Ovary (tissue), 9 donors: ENCODE measurements around the gene FAM83E. TPM values are rescaled to one million over a fixed set of nuclear protein-coding genes. Genes with fewer than 3 reads are reported as not detected.

Source experiments
- DNase-seq, 5 donors: peaks; one replicate each; pipeline ENCODE4 v3.0.0-alpha.2; 2019 to 2020
- H3K27ac ChIP-seq, 2 donors: fragments of 200-600 bp; one replicate each; pipeline versions ENCODE4 v1.5.1 to v1.8.0; 2019 to 2022
- H3K27me3 ChIP-seq: fragments of 200-600 bp; one replicate; pipeline ENCODE4 v1.8.0; 2022
- H3K36me3 ChIP-seq: fragments of 200-600 bp; sonication (generic); one replicate; pipeline ENCODE4 v1.5.1; 2019
- H3K4me1 ChIP-seq: one replicate; pipeline ENCODE4 v1.8.1; 2013; ENCODE audit warnings: mild to moderate bottlenecking, moderate library complexity; ENCODE audit not compliant: insufficient read depth
- H3K4me3 ChIP-seq: fragments of 200-600 bp; sonication (generic); one replicate; pipeline ENCODE4 v1.5.1; 2017
- H3K9me3 ChIP-seq, 2 donors: fragments of 200-600 bp in 1 of 2; sonication (generic) in 1 of 2; one replicate each; pipeline versions ENCODE4 v1.5.1 to v1.8.1; 2013 to 2019; ENCODE audit warnings: mild to moderate bottlenecking in 1 of 2, moderate library complexity in 1 of 2
- EP300 ChIP-seq: sonication (generic); formaldehyde crosslinking; IDR thresholded peaks from one replicate; pipeline ENCODE4 v1.6.1; 2017; ENCODE audit warnings: antibody characterized with exemption
- POLR2A ChIP-seq: fragments of 450-650 bp; IDR thresholded peaks from one replicate; pipeline ENCODE4 v1.6.1; 2017; ENCODE audit warnings: antibody characterized with exemption, mild to moderate bottlenecking, moderate library complexity
- WGBS, 3 donors: extraction: QIAGEN DNeasy Blood & Tissue Kit in 1 of 3; methylation state at CpG; one replicate each; pipeline versions ENCODE4 v1.1.5 to v1.1.7; 2013 to 2017; 5-methylcytosine and 5-hydroxymethylcytosine counted together
- intact Hi-C, 4 donors: fragments of 100-400 bp; cut with DNase I; formaldehyde crosslinking; loops; one replicate each; pipeline versions ENCODE4 v1.11.0 to v1.15.1; 2022 to 2023
- polyA plus RNA-seq, 2 donors: library from polyadenylated mRNA; stranded (reverse); fragments of 200-250 nt in 1 of 2; fragments of 350-450 nt in 1 of 2; fragmentation: Illumina TruSeq in 1 of 2; extraction: RNeasy Lipid Tissue Mini Kit (QIAGEN cat#74804) in 1 of 2; gene quantifications; one replicate each; pipeline ENCODE4 v1.2.3, GENCODE V29; 2013 to 2014
- total RNA-seq, 7 donors: library from RNA; depleted of rRNA in 2 of 7; stranded (reverse); fragments of >200 nt in 2 of 7; fragmentation: NEBNext Ultra II Directional in 3 of 7; extraction: Animal tissue kit (Norgen Biotek cat#: 25700) in 3 of 7; gene quantifications; one replicate each; pipeline versions ENCODE4 v1.1.0 to v1.2.4, GENCODE V29; 2016 to 2023
- TF ChIP-seq, protein P1 (sequence below), 3 donors: fragments of 450-650 bp in 2 of 3; fragments of 200-600 bp in 1 of 3; IDR thresholded peaks; one replicate each; pipeline versions ENCODE4 v1.5.1 to v1.8.0; 2016 to 2022; ENCODE audit warnings: antibody characterized with exemption in 3 of 3, mild to moderate bottlenecking in 1 of 3
- donor health status: DM: no; HTN: no; CAD: no; lungs with moderate emphysema.
- donor health status: DM: no; HTN: no; CAD: no.
- donor health status: Bipolar disorder and iron deficiency.
- donor health status: DM: yes; HTN: yes; CAD: no.
- donor health status: DM: no; HTN: no; CAD: no.
- donor health status: DM: yes; HTN: yes; CAD: no.

Gene FAM83E
- total and polyA plus RNA-seq, 9 donors, result 0.16 to 6.9 (median 1.5) TPM; not detected in 3

DNA sequence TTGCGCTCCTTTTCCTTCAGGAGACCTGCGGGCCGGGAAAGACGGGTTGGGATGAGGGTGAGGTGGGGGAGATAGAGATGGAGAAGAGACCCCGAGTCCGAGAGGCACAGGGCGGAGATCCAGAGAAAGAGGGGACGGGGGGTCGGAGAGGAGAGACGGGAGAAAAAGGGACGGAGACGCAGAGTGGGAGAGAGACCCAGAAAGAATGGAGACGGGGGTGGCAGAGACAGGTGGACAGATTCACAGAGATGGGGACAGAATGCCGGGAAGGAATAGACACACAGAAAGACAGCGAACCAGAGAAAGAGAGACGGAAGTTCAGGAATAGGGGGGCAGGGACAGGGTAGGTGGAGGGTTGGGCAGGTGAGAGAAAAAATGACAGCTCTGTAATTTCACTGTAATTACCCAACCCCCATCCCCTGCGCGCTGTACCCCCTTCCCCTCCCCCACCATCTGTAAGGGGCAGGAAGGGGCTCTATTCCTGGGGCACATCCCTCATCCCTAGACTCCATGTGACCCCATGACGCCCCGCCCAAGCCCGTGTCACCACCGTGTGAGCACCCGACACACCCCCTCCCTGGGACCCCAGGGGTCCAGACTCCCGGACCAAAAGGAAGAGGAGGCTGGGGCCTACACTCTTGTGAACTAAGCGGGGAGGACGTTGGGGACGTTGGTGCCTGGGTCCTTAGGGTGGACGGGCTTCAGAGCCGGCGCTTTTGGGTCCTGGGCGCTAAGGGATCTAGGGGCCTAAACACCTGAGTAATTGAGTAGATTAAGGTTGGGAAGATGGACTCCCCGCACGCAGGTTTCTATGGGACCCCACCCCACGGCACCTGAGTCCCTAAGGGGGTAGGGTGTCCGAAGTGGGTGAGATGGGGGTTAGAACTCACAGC, 21.3 kb upstream of the FAM83E start:
- 1 to 2% (median 1%) methylated on average over 35 of the region's 35 CpGs for WGBS, 3 donors
- intact Hi-C loops, result no loop called here
- H3K9me3 ChIP-seq, result no peaks in the 10 kb centered on the region

DNA sequence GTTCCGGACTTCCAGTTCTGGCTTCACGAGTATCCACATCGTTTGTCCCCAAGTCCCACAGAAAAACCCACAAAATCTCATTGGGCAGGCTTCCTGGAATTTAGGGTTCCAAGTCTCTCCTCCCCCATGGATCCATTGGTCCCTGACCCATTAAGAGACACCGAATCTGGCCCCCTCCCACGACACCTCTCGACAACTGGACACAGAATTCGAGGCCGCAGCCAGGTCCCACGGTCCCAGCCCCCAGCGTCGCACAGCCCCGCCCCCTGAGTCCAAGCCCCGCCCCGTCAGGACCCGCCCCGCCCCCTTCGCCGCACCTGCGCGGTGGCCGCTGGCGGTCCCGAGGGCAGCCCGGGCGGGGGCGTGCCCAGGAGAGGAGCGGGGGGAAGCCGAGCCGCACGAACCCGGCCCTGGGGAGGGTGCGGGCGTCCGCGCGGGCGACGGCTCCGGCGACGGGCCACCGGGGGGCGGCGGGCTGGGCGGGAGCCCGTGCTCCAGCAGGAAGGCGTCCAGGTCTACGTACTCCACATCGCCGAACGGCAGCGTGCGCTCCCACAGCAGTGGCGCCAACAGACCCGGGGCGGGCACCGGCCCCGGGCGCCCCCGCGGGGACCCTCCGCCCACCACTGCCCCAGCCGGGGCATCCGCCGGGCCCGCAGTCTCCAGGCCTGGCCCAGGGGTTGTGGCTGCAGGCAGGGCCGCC, 20.5 kb upstream of the FAM83E start:
- TF ChIP-seq POLR2A, result peak; percentile 48
- TF ChIP-seq, protein P1, sequence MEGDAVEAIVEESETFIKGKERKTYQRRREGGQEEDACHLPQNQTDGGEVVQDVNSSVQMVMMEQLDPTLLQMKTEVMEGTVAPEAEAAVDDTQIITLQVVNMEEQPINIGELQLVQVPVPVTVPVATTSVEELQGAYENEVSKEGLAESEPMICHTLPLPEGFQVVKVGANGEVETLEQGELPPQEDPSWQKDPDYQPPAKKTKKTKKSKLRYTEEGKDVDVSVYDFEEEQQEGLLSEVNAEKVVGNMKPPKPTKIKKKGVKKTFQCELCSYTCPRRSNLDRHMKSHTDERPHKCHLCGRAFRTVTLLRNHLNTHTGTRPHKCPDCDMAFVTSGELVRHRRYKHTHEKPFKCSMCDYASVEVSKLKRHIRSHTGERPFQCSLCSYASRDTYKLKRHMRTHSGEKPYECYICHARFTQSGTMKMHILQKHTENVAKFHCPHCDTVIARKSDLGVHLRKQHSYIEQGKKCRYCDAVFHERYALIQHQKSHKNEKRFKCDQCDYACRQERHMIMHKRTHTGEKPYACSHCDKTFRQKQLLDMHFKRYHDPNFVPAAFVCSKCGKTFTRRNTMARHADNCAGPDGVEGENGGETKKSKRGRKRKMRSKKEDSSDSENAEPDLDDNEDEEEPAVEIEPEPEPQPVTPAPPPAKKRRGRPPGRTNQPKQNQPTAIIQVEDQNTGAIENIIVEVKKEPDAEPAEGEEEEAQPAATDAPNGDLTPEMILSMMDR (IDR thresholded peaks at IDR 0.05), result no peak
- WGBS, 3 donors, result 1 to 2% (median 2%) methylated on average over 32 to 67 of the region's 67 CpGs
- H3K27ac ChIP-seq, result peak overlapping the region; percentile 89 to 93
- H3K9me3 ChIP-seq, result no peaks in the 10 kb centered on the region
- peak; percentile 82 to 88 (median 84) for DNase-seq
- peak overlapping the region; percentile 60 for H3K4me3 ChIP-seq
- intact Hi-C loops, result no loop called here
- H3K4me1 ChIP-seq, result peaks cover 20% of the 10 kb centered on the region
- H3K27me3 ChIP-seq, result no peaks in the 10 kb centered on the region
- H3K36me3 ChIP-seq, result no peaks in the 10 kb centered on the region

More for the DNA sequence above, 21.3 kb upstream of the FAM83E start:
- peak overlapping the region; percentile 89 to 93 for H3K27ac ChIP-seq
- no peak for TF ChIP-seq POLR2A
- peaks cover 13% of the 10 kb centered on the region for H3K4me1 ChIP-seq
- H3K27me3 ChIP-seq, result no peaks in the 10 kb centered on the region
- no peaks in the 10 kb centered on the region for H3K36me3 ChIP-seq
- peak overlapping the region; percentile 60 for H3K4me3 ChIP-seq
- DNase-seq, result peak; percentile 71 to 78 (median 76)

DNA sequence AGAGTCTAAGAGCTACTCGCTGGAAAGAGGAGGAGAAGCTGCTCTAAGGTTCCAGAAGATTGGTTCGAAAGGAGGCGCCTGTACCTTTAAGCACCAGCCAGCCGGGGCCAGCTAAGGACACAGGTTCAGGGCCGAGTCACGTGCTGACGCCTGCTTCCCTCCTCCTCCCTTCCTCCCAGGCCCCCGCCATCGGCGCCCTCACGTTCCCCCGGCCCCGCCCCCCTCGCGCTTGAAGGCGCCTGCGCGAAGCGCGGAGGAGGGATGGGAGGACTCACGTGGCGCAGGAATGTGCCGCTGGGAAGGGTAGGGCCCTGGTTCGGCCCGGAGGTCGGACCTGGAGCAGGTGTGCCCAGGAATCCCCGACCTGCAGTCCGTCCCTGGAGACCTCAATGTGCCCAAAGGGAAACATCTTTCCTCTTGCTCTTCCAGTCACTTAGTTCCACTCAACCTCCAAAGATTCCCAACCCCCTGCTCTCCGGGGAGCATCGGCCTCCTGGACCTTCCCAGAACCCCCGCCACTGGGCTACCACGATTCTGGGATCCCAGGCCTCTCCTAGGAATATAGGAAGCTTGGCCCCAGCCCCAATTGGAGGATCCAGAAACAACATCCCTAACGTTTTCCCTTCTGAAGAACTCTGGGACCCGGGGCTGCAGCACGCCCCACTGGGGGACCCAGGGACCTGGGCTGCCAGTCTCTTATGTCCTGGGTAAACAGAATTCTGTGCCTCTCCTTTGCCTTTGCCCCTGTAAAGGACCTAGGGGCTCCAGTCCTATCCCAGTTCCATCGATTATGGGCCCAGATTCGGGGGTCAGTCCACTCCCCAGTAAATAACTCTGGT, 19.8 kb upstream of the FAM83E start:
- peaks cover 22% of the 10 kb centered on the region for H3K4me1 ChIP-seq
- TF ChIP-seq, protein P1 (IDR thresholded peaks at IDR 0.05), result no peak
- TF ChIP-seq EP300 (peak; percentile 27), POLR2A (peak; percentile 77)
- peak; percentile 98 to 99 (median 98) for DNase-seq
- H3K27me3 ChIP-seq, result no peaks in the 10 kb centered on the region
- intact Hi-C loops, result no loop called here
- H3K9me3 ChIP-seq, result no peaks in the 10 kb centered on the region
- H3K36me3 ChIP-seq, result no peaks in the 10 kb centered on the region
- 3 to 8% (median 5%) methylated on average over 22 to 37 of the region's 37 CpGs for WGBS, 3 donors
- H3K4me3 ChIP-seq, result peak overlapping the region; percentile 38
- H3K27ac ChIP-seq, result peak overlapping the region; percentile 89 to 93

DNA sequence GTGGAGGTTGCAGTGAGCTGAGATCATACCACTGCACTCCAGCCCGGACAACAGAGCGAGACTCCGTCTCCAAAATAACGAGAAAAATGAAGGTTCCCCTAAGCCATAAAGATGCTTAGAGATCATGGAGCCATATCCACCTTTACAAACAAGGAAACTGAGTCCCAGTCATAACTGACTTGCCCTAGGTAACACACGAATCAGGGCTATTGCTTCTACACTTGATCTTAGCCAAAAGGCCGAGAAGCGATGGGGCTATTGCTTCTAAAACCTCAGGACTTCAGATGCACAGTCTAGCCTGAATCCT, 19.1 kb upstream of the FAM83E start:
- Histone ChIP-seq H3K36me3 (no peaks in the 10 kb centered on the region), H3K4me3 (peak overlapping the region; percentile 26), H3K4me1 (peaks cover 25% of the 10 kb centered on the region), H3K27me3 (no peaks in the 10 kb centered on the region), H3K9me3 (no peaks in the 10 kb centered on the region), H3K27ac (peak overlapping the region; percentile 65 to 80)
- 13 to 21% (median 19%) methylated on average over 7 of the region's 7 CpGs for WGBS, 3 donors
- DNase-seq, result no peak
- TF ChIP-seq POLR2A, result no peak
- TF ChIP-seq, protein P1 (IDR thresholded peaks at IDR 0.05), result no peak
- no peak for TF ChIP-seq EP300
- intact Hi-C loops, result no loop called here
